ENCODE measurements around the gene UBTF. TPM values are rescaled to one million over a fixed set of nuclear protein-coding genes. Genes with fewer than 3 reads are reported as not detected.

The UBTF gene
- total and polyA plus RNA-seq, 2 of the 4 experiments (the other 2 are of a cell fraction): 29.7 to 42.1 TPM

DNA sequence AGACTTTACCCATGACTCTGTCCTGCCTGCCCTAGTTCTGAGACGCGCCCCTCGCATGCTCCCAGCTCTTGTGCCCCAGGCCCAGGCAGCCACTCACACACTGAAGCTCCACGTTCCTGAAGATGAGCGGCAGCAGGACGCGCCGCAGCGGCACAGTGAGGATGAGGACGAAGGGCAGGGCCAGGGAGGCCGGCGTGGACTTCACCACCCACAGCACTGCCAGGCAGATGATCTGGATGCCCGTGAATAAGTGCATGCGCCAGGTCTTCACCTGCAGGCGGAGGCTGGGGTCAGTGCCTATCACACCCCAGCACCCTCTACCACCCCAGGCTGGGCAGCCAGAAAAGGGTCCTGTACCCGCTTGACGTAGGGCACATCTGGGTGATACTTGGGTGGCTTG lies 31.6 kb upstream of the UBTF start:
- DNase-seq (no peak), ATAC-seq (ENCODE audit: low read depth) (no peak)
- ChIA-PET CTCF (no interaction called here), POLR2A (ENCODE audit: unreplicated experiment) (no interaction called here)
- no peaks in the 10 kb centered on the region for H3K9me3 ChIP-seq (ENCODE audit: control insufficient read depth, insufficient read depth, low read length)
- H2AFZ ChIP-seq (replicated peaks; ENCODE audit: low read length, poor library complexity): no peak overlapping the region
- TF ChIP-seq MAZ (IDR thresholded peaks at IDR 0.05; ENCODE audit: borderline replicate concordance, low read depth, low read length) (no peak), RFX5 (IDR thresholded peaks at IDR 0.05; ENCODE audit: low read depth, low read length) (no peak), FOS (IDR thresholded peaks at IDR 0.05; ENCODE audit: low read depth, low read length) (no peak), CHD1 (IDR thresholded peaks at IDR 0.05; ENCODE audit: low read depth, low read length) (no peak), SMC3 (IDR thresholded peaks at IDR 0.05; ENCODE audit: low read depth, low read length) (no peak)
- TF ChIP-seq, protein P1, sequence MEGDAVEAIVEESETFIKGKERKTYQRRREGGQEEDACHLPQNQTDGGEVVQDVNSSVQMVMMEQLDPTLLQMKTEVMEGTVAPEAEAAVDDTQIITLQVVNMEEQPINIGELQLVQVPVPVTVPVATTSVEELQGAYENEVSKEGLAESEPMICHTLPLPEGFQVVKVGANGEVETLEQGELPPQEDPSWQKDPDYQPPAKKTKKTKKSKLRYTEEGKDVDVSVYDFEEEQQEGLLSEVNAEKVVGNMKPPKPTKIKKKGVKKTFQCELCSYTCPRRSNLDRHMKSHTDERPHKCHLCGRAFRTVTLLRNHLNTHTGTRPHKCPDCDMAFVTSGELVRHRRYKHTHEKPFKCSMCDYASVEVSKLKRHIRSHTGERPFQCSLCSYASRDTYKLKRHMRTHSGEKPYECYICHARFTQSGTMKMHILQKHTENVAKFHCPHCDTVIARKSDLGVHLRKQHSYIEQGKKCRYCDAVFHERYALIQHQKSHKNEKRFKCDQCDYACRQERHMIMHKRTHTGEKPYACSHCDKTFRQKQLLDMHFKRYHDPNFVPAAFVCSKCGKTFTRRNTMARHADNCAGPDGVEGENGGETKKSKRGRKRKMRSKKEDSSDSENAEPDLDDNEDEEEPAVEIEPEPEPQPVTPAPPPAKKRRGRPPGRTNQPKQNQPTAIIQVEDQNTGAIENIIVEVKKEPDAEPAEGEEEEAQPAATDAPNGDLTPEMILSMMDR (conservative IDR thresholded peaks at IDR 0.05; ENCODE audit: low read depth, low read length): no peak
- no peak overlapping the region for H3K23ac ChIP-seq (ENCODE audit: low read depth, low read length)
- H4K20me1 ChIP-seq (ENCODE audit: insufficient read depth, low read length): no peaks in the 10 kb centered on the region
- no peak overlapping the region for H2BK20ac ChIP-seq (ENCODE audit: low read depth, low read length)
- dilution Hi-C loops (cut with HindIII; ENCODE audit: low sequenced_read_pairs, unreplicated experiment) (no loop called here), intact Hi-C loops (cut with micrococcal nuclease) (no loop called here), in situ Hi-C loops (cut with MboI; ENCODE audit: low sequenced_read_pairs) (no loop called here)
- BruUV-seq (replicated peaks): no TSS peak
- H3K4me1 ChIP-seq (ENCODE audit: control insufficient read depth, insufficient read depth, low read length): no peaks in the 10 kb centered on the region
- H3K18ac ChIP-seq (ENCODE audit: low read depth, low read length): no peak overlapping the region
- H4K91ac ChIP-seq (ENCODE audit: insufficient read depth, low read depth, low read length): no peak overlapping the region
- H2BK15ac ChIP-seq (ENCODE audit: low read depth, low read length): no peak overlapping the region
- H3K36me3 ChIP-seq (ENCODE audit: control insufficient read depth, insufficient read depth, low read length): no peaks in the 10 kb centered on the region
- no peak overlapping the region for H3K4ac ChIP-seq (ENCODE audit: low read depth, low read length)
- no peak overlapping the region for H2AK9ac ChIP-seq (replicated peaks; ENCODE audit: low read depth, low read length, poor library complexity)
- H2BK120ac ChIP-seq (ENCODE audit: low read depth, low read length): no peak overlapping the region
- no peaks in the 10 kb centered on the region for H3K9me1 ChIP-seq (ENCODE audit: insufficient read depth, low read length)
- no peak overlapping the region for H4K5ac ChIP-seq (ENCODE audit: low read depth, low read length)
- no peak overlapping the region for H4K8ac ChIP-seq (ENCODE audit: low read depth in 2 of 2, low read length in 2 of 2)
- no peak overlapping the region for H2AK5ac ChIP-seq (ENCODE audit: low read depth, low read length)
- H3K56ac ChIP-seq (ENCODE audit: extremely low read depth, insufficient read depth, low read length): no peak overlapping the region
- H3K4me3 ChIP-seq (ENCODE audit: insufficient read depth, low read depth, low read length): no peak overlapping the region
- no peak overlapping the region for H3K4me2 ChIP-seq (ENCODE audit: low read depth, low read length)
- no peak overlapping the region for H3K27ac ChIP-seq (ENCODE audit: insufficient read depth, low read length)
- H3K14ac ChIP-seq (replicated peaks; ENCODE audit: low read depth, low read length): no peak overlapping the region
- no peaks in the 10 kb centered on the region for H3K79me1 ChIP-seq (ENCODE audit: low read depth in 1 of 2, low read length in 2 of 2)
- peaks cover 50% of the 10 kb centered on the region for H3K27me3 ChIP-seq (ENCODE audit: control insufficient read depth, insufficient read depth, low read length)
- 83% methylated on average over 9 of the region's 17 CpGs; no CpG with 5 or more reads in 1 of the 2 experiments for WGBS, 2 experiments (ENCODE audit: extremely low coverage in 2 of 2, insufficient read length in 1 of 2)
- H3K9ac ChIP-seq (ENCODE audit: low read depth, low read length): no peak overlapping the region
- H2BK5ac ChIP-seq (ENCODE audit: low read depth, low read length, poor library complexity, severe bottlenecking): no peak overlapping the region

Measured in IMR-90 (cell line).